Keratinocyte (primary cell): Measurements from ENCODE around the gene SIGLEC9. TPM values are rescaled to one million over a fixed set of nuclear protein-coding genes. Genes with fewer than 3 reads are reported as not detected.

Experiments used
- DNase-seq: peaks from one replicate; pipeline ENCODE4 v3.0.0-alpha.2; 2011; ENCODE audit warnings: low read depth, missing footprints, low spot score
- FAIRE-seq: peaks from 2 replicates; lab custom pipeline; 2011; peaks lifted over from hg19 to GRCh38; lab: Jason Lieb, UNC
- H2AFZ ChIP-seq: 2 replicates; pipeline ENCODE4 v1.6.0; 2012; ENCODE audit warnings: low read length, control low read depth, inconsistent platforms; ENCODE audit not compliant: control insufficient read depth
- H3K27ac ChIP-seq: 2 replicates; pipeline ENCODE4 v1.5.1; 2011; ENCODE audit warnings: low read length; ENCODE audit not compliant: control insufficient read depth, insufficient read depth
- H3K27me3 ChIP-seq: 3 replicates; pipeline ENCODE4 v1.6.0; 2011; ENCODE audit warnings: low read length; ENCODE audit not compliant: control insufficient read depth, insufficient read depth; ENCODE audit errors: extremely low read depth
- H3K36me3 ChIP-seq, 2 experiments: 2 replicates in 1 of 2; 3 replicates in 1 of 2; pipeline ENCODE4 v1.5.1; 2011; ENCODE audit warnings: low read length in 2 of 2, mild to moderate bottlenecking in 1 of 2; ENCODE audit not compliant: control insufficient read depth in 2 of 2, insufficient read depth in 2 of 2; ENCODE audit errors: extremely low read depth in 1 of 2
- H3K4me1 ChIP-seq: 3 replicates; pipeline ENCODE4 v1.5.1; 2011; ENCODE audit warnings: low read length; ENCODE audit not compliant: control insufficient read depth, insufficient read depth; ENCODE audit errors: extremely low read depth
- H3K4me2 ChIP-seq: 3 replicates; pipeline ENCODE4 v1.6.0; 2011; ENCODE audit warnings: low read depth, low read length; ENCODE audit not compliant: control insufficient read depth, insufficient read depth; ENCODE audit errors: extremely low read depth
- H3K4me3 ChIP-seq, 3 experiments: fragments of 200-600 bp in 1 of 3; sonication (generic) in 1 of 3; 2 replicates in 2 of 3; 3 replicates in 1 of 3; pipeline ENCODE4 v1.5.1; 2011 to 2016; ENCODE audit warnings: low read length in 3 of 3, mild to moderate bottlenecking in 3 of 3, control low read depth in 2 of 3, inconsistent platforms in 1 of 3, low read depth in 1 of 3, mixed read lengths in 1 of 3, mixed run types in 1 of 3, moderate library complexity in 1 of 3; ENCODE audit not compliant: control insufficient read depth in 2 of 3, insufficient read depth in 2 of 3; ENCODE audit errors: extremely low read depth in 1 of 3
- H3K79me2 ChIP-seq: 2 replicates; pipeline ENCODE4 v1.6.0; 2012; ENCODE audit warnings: low read length; ENCODE audit not compliant: control insufficient read depth, insufficient read depth
- H3K9ac ChIP-seq: 3 replicates; pipeline ENCODE4 v1.6.0; 2011; ENCODE audit warnings: low read length; ENCODE audit not compliant: control insufficient read depth, insufficient read depth; ENCODE audit errors: extremely low read depth
- H3K9me1 ChIP-seq: 3 replicates; pipeline ENCODE4 v1.6.0; 2011; ENCODE audit warnings: low read length; ENCODE audit not compliant: control insufficient read depth, insufficient read depth; ENCODE audit errors: extremely low read depth
- H3K9me3 ChIP-seq: 2 replicates; pipeline ENCODE4 v1.5.1; 2012; ENCODE audit warnings: low read depth, low read length; ENCODE audit not compliant: control insufficient read depth
- H4K20me1 ChIP-seq: 3 replicates; pipeline ENCODE4 v1.6.0; 2011; ENCODE audit warnings: low read length; ENCODE audit not compliant: control insufficient read depth, insufficient read depth; ENCODE audit errors: extremely low read depth
- CTCF ChIP-seq, 3 experiments: IDR thresholded peaks in 1 of 3; conservative IDR thresholded peaks in 1 of 3; optimal IDR thresholded peaks in 1 of 3; 2 replicates in 2 of 3; 3 replicates in 1 of 3; pipeline versions ENCODE3 to v1.5.1; 2011; ENCODE audit warnings: low read length in 3 of 3, mild to moderate bottlenecking in 3 of 3, moderate library complexity in 2 of 3, control low read depth in 1 of 3, inconsistent platforms in 1 of 3; ENCODE audit not compliant: insufficient read depth in 2 of 3; ENCODE audit errors: extremely low read depth in 1 of 3
- EZH2 ChIP-seq: IDR thresholded peaks from one replicate; pipeline ENCODE4 v1.6.1; 2012; ENCODE audit warnings: inconsistent platforms, mild to moderate bottlenecking, low read length, moderate library complexity
- dilution Hi-C: fragments of 300-500 bp; cut with MboI; formaldehyde crosslinking; loops from one replicate; pipeline ENCODE4 v1.7.0; 2020; ENCODE audit warnings: low sequenced_read_pairs; ENCODE audit not compliant: extremely low pct_ligation_motif_present
- polyA plus RNA-seq, 5 experiments: library from polyadenylated mRNA; depleted of rRNA in 3 of 5; stranded (reverse) in 3 of 5; stranded (forward) in 1 of 5; unstranded in 1 of 5; fragments of >200 nt; gene quantifications; 1 replicate in 1 of 5; 2 replicates in 3 of 5; 3 replicates in 1 of 5; pipeline versions ENCODE4 v1.2.1 to v1.2.3, GENCODE V29; 2011 to 2012; ENCODE audit warnings: missing spikeins in 2 of 5, low read depth in 1 of 5, low replicate concordance in 1 of 5

SIGLEC9 gene
- polyA plus RNA-seq, 1 donor (not counting 4 experiments of a cell fraction or from before 2014, with no cell fraction given): not detected

- Histone ChIP-seq H3K9ac (no peak overlapping the region), H3K4me2 (no peak overlapping the region), H3K9me3 (no peaks in the 10 kb centered on the region), H4K20me1 (peaks cover 6% of the 10 kb centered on the region), H3K36me3 (peaks cover 4 to 12% of the 10 kb centered on the region in 2 experiments), H3K9me1 (peaks cover 5% of the 10 kb centered on the region), H3K4me1 (peaks cover 23% of the 10 kb centered on the region), H3K27ac (no peak overlapping the region), H3K4me3 (no peak overlapping the region), H3K27me3 (no peaks in the 10 kb centered on the region), H2AFZ (no peak overlapping the region), H3K79me2 (peaks cover 7% of the 10 kb centered on the region)
- dilution Hi-C loops: no loop called here
- TF ChIP-seq CTCF (optimal IDR thresholded peaks at IDR 0.05 in 1 of 3, IDR thresholded peaks at IDR 0.05 in 1 of 3, conservative IDR thresholded peaks at IDR 0.05 in 1 of 3; ENCODE audit: extremely low read depth in 1 of 3, insufficient read depth in 2 of 3, low read length in 3 of 3): peak; percentile 68 to 89 (median 76)
- no peak for TF ChIP-seq EZH2
- no peak for DNase-seq
- FAIRE-seq: no peak
These were observed 29.9 kb upstream of the SIGLEC9 start for GRCh38 chr19:51094696-51095279.

GRCh38 chr19:51096473-51097165, 28.1 kb upstream of the SIGLEC9 start:
- peak overlapping the region; percentile 65 for H3K4me2 ChIP-seq
- H3K36me3 ChIP-seq: peaks cover 9 to 14% of the 10 kb centered on the region in 2 experiments
- H3K9me3 ChIP-seq: no peaks in the 10 kb centered on the region
- H3K9ac ChIP-seq: no peak overlapping the region
- DNase-seq: no peak
- peak overlapping the region in 1 of 3 experiments; percentile 30 for H3K4me3 ChIP-seq
- H4K20me1 ChIP-seq: peaks cover 7% of the 10 kb centered on the region
- peak overlapping the region; percentile 63 for H3K27ac ChIP-seq
- peaks cover 15% of the 10 kb centered on the region for H3K79me2 ChIP-seq
- H3K27me3 ChIP-seq: no peaks in the 10 kb centered on the region
- peaks cover 5% of the 10 kb centered on the region for H3K9me1 ChIP-seq
- TF ChIP-seq EZH2: no peak
- peak; percentile 52 to 65 (median 62) for TF ChIP-seq CTCF (optimal IDR thresholded peaks at IDR 0.05 in 1 of 3, IDR thresholded peaks at IDR 0.05 in 1 of 3, conservative IDR thresholded peaks at IDR 0.05 in 1 of 3; ENCODE audit: extremely low read depth in 1 of 3, insufficient read depth in 2 of 3, low read length in 3 of 3)
- FAIRE-seq: no peak
- H3K4me1 ChIP-seq: peaks cover 23% of the 10 kb centered on the region
- dilution Hi-C loops: no loop called here
- H2AFZ ChIP-seq: no peak overlapping the region
